ENCODE data around the gene CCDC127.
A peak's percentile ranks its signal among the peaks of the same experiment; 100 is the strongest.

The CCDC127 gene

GRCh38 chr5:160921-161802 lies 56.8 kb downstream of the CCDC127 start:
- DNase-seq (ENCODE audit: insufficient read length, low spot score) (no peak), FAIRE-seq (no peak)

- DNase-seq (ENCODE audit: insufficient read length, low spot score) (no peak), FAIRE-seq (no peak)
Observed at GRCh38 chr5:160173-160510, 57.8 kb downstream of the CCDC127 start.

GRCh38 chr5:159448-160172 lies 58.3 kb downstream of the CCDC127 start:
- DNase-seq (ENCODE audit: insufficient read length, low spot score) (no peak), FAIRE-seq (no peak)

- FAIRE-seq = peak; percentile 91
- DNase-seq (ENCODE audit: insufficient read length, low spot score) = no peak
Observed at GRCh38 chr5:158807-159447, 59.0 kb downstream of the CCDC127 start.

- DNase-seq (ENCODE audit: insufficient read length, low spot score) (no peak), FAIRE-seq (peak; percentile 4)
Observed at GRCh38 chr5:157801-158200, 60.2 kb downstream of the CCDC127 start.

GRCh38 chr5:157126-157715 lies 60.7 kb downstream of the CCDC127 start:
- DNase-seq (ENCODE audit: insufficient read length, low spot score) (no peak), FAIRE-seq (no peak)

GRCh38 chr5:156411-157072 lies 61.4 kb downstream of the CCDC127 start:
- DNase-seq (ENCODE audit: insufficient read length, low spot score) (no peak), FAIRE-seq (no peak)

GRCh38 chr5:155651-156410 lies 62.1 kb downstream of the CCDC127 start:
- FAIRE-seq = peak; percentile 33
- DNase-seq (ENCODE audit: insufficient read length, low spot score) = no peak

GRCh38 chr5:154826-155225 lies 63.1 kb downstream of the CCDC127 start:
- FAIRE-seq (peak; percentile 69), DNase-seq (ENCODE audit: insufficient read length, low spot score) (no peak)

- DNase-seq (ENCODE audit: insufficient read length, low spot score) = no peak
- FAIRE-seq = no peak
Observed at GRCh38 chr5:154236-154635, 63.7 kb downstream of the CCDC127 start.

GRCh38 chr5:153256-153655 lies 64.7 kb downstream of the CCDC127 start:
- FAIRE-seq = peak; percentile 49

GRCh38 chr5:152077-152476 lies 65.9 kb downstream of the CCDC127 start:
- DNase-seq (ENCODE audit: insufficient read length, low spot score) = no peak
- no peak for FAIRE-seq

More at GRCh38 chr5:153256-153655, 64.7 kb downstream of the CCDC127 start:
- no peak for DNase-seq (ENCODE audit: insufficient read length, low spot score)

- FAIRE-seq (peak; percentile 63), DNase-seq (ENCODE audit: insufficient read length, low spot score) (no peak)
Observed at GRCh38 chr5:150746-151145, 67.2 kb downstream of the CCDC127 start.

GRCh38 chr5:149745-150485 lies 68.0 kb downstream of the CCDC127 start:
- no peak for FAIRE-seq
- no peak for DNase-seq (ENCODE audit: insufficient read length, low spot score)

GRCh38 chr5:147751-148150 lies 70.2 kb downstream of the CCDC127 start:
- FAIRE-seq (peak; percentile 55), DNase-seq (ENCODE audit: insufficient read length, low spot score) (no peak)
